ENCODE measurements around the gene RIT1.

DNA sequence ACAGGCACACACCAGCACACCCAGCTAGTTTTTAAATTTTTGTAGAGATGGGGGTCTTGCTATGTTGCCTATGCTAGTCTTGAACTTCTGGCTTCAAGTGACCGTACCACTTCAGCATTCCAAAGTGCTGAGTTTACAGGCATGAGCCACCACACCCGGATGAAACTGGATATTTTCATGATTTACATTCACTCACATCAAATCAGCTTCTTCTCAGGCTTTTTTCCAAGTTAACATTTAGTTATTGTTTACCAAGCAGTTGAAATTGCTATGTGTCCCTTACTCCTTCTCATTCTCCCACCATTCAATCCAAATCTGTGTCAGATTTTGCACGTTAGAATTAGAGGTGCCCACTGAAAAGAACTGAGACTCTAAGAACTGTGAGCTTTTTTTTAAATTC, 18.4 kb downstream of the RIT1 start:
- no peak for TF ChIP-seq ZNF274 (IDR thresholded peaks at IDR 0.05; ENCODE audit: low read depth, low read length)
- no peak for TF ChIP-seq YY1 (IDR thresholded peaks at IDR 0.05; ENCODE audit: insufficient read depth, insufficient read length)

Measured in NT2/D1 (cell line).